Stimulated activated naive B cell treated with anti-CD40 and anti-IgM and Interleukin-4, amounts not matched to agents 10 μg/mL and 1 μg/mL and 100 μg/mL, for 72 hours (primary cell): ENCODE data around the gene RIMBP2.

Experiments used
- ATAC-seq, 2 donors: fragments of 150-1000 bp; cut with Tn5 transposase; replicated peaks; 2 replicates each; pipeline ENCODE4 v1.10.0; 2021; ENCODE audit warnings: moderate library complexity in 1 of 2
- DNase-seq: peaks from one replicate; pipeline ENCODE4 v3.0.0; 2021
- H3K27ac Mint-ChIP-seq: one replicate; pipeline ENCODE4 v1.8.0; 2022; ENCODE audit warnings: mild to moderate bottlenecking, mixed read lengths
- H3K27me3 Mint-ChIP-seq, 2 donors: one replicate each; pipeline ENCODE4 v1.8.0; 2022; ENCODE audit warnings: mixed read lengths in 2 of 2
- H3K36me3 Mint-ChIP-seq, 2 donors: one replicate each; pipeline ENCODE4 v1.8.0; 2022; ENCODE audit warnings: mixed read lengths in 2 of 2, mild to moderate bottlenecking in 1 of 2
- H3K4me1 Mint-ChIP-seq, 2 donors: one replicate each; pipeline ENCODE4 v1.8.0; 2022; ENCODE audit warnings: mixed read lengths in 2 of 2, mild to moderate bottlenecking in 1 of 2
- H3K4me3 Mint-ChIP-seq, 2 donors: one replicate each; pipeline ENCODE4 v1.8.0; 2022; ENCODE audit warnings: mild to moderate bottlenecking in 2 of 2, mixed read lengths in 2 of 2, moderate library complexity in 1 of 2
- H3K9me3 Mint-ChIP-seq, 2 donors: one replicate each; pipeline ENCODE4 v1.8.0; 2022; ENCODE audit warnings: mixed read lengths in 2 of 2, mild to moderate bottlenecking in 1 of 2

Gene RIMBP2

DNA sequence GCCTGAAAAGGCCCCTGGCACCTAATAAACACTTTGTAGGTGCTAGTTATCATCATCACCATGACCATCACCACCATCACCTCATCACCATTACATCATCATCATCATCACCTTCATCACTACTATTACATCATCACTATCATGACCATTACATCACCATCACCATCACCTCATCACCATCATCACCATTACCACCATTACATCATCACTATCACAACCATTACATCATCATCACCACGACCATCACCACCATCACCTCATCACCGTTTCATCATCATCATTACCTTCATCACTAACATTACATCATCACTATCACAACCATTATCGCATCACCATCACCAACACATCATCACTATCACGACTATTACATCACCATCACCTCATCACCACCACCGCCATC, 132.8 kb downstream of the RIMBP2 start:
- no peak for ATAC-seq
- H3K36me3 Mint-ChIP-seq = no peaks in the 10 kb centered on the region
- H3K4me3 Mint-ChIP-seq = no peak overlapping the region
- no peaks in the 10 kb centered on the region for H3K4me1 Mint-ChIP-seq
- DNase-seq = no peak
- H3K27ac Mint-ChIP-seq = no peak overlapping the region
- peaks cover 0 to 10% of the 10 kb centered on the region in 2 donors for H3K27me3 Mint-ChIP-seq
- peaks cover 0 to 5% of the 10 kb centered on the region in 2 donors for H3K9me3 Mint-ChIP-seq

- Mint-ChIP-seq H3K27me3 (peaks cover 0 to 4% of the 10 kb centered on the region in 2 donors), H3K36me3 (no peaks in the 10 kb centered on the region), H3K9me3 (no peaks in the 10 kb centered on the region), H3K4me1 (no peaks in the 10 kb centered on the region), H3K27ac (no peak overlapping the region), H3K4me3 (no peak overlapping the region)
- no peak for ATAC-seq
- DNase-seq = no peak
Measured at GRCh38 chr12:130582286-130582685, 133.8 kb downstream of the RIMBP2 start.

DNA sequence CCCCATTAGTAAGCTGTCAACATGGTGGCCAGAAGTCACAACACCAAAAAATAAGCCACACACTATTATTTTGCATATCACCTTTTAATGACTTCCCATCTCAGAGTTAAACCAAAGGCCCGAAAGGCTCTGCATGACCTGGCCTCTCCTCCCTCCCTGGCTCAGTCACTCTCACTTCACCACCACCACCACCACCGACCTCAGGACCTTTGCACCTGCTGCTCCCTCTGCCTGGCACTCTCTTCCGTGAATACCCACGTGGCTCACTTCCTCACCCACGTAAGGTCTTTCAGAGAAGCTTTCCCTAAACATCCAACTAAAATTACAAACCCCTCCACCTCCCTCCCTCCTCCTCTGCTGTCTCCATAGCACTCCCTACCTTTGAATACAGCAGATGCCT, 134.3 kb downstream of the RIMBP2 start:
- no peak overlapping the region for H3K4me3 Mint-ChIP-seq
- no peaks in the 10 kb centered on the region for H3K4me1 Mint-ChIP-seq
- no peaks in the 10 kb centered on the region for H3K9me3 Mint-ChIP-seq
- no peaks in the 10 kb centered on the region for H3K36me3 Mint-ChIP-seq
- ATAC-seq = no peak
- DNase-seq = no peak
- H3K27me3 Mint-ChIP-seq = peaks cover 0 to 4% of the 10 kb centered on the region in 2 donors
- no peak overlapping the region for H3K27ac Mint-ChIP-seq

DNA sequence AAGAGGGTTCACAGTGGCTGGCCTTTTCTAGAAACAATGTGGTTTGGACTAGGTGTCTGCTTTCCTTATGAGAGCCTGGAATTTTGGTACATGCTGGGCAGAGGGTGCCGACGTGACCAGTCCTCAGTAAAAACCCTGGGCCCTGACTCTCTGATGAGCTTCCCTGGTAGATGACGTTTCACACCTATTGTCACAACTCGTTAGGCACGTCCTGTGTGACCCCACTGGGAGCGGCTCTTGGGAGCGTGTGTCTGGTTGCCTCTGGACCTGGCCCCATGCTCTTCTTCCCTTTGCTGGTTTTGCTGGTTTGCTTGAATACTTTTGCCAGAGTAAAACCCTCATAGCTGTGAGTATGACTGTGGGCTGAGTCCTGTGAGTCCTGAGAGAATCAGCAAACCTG, 136.9 kb downstream of the RIMBP2 start:
- no peaks in the 10 kb centered on the region for H3K4me1 Mint-ChIP-seq
- DNase-seq = no peak
- no peaks in the 10 kb centered on the region for H3K36me3 Mint-ChIP-seq
- no peak overlapping the region for H3K4me3 Mint-ChIP-seq
- ATAC-seq = no peak
- no peak overlapping the region for H3K27ac Mint-ChIP-seq
- H3K27me3 Mint-ChIP-seq = peaks cover 0 to 4% of the 10 kb centered on the region in 2 donors
- peaks cover 0 to 6% of the 10 kb centered on the region in 2 donors for H3K9me3 Mint-ChIP-seq

- Mint-ChIP-seq H3K4me1 (no peaks in the 10 kb centered on the region), H3K27me3 (peaks cover 0 to 4% of the 10 kb centered on the region in 2 donors), H3K27ac (no peak overlapping the region), H3K9me3 (peaks cover 0 to 6% of the 10 kb centered on the region in 2 donors), H3K36me3 (no peaks in the 10 kb centered on the region), H3K4me3 (no peak overlapping the region)
- ATAC-seq (no peak), DNase-seq (no peak)
Measured at GRCh38 chr12:130577351-130577750, 138.7 kb downstream of the RIMBP2 start.

GRCh38 chr12:130576371-130576816, 139.7 kb downstream of the RIMBP2 start:
- H3K36me3 Mint-ChIP-seq = no peaks in the 10 kb centered on the region
- peaks cover 0 to 6% of the 10 kb centered on the region in 2 donors for H3K9me3 Mint-ChIP-seq
- DNase-seq (no peak), ATAC-seq (no peak)
- no peak overlapping the region for H3K27ac Mint-ChIP-seq
- no peaks in the 10 kb centered on the region for H3K4me1 Mint-ChIP-seq
- H3K27me3 Mint-ChIP-seq = peaks cover 0 to 4% of the 10 kb centered on the region in 2 donors
- H3K4me3 Mint-ChIP-seq = no peak overlapping the region

DNA sequence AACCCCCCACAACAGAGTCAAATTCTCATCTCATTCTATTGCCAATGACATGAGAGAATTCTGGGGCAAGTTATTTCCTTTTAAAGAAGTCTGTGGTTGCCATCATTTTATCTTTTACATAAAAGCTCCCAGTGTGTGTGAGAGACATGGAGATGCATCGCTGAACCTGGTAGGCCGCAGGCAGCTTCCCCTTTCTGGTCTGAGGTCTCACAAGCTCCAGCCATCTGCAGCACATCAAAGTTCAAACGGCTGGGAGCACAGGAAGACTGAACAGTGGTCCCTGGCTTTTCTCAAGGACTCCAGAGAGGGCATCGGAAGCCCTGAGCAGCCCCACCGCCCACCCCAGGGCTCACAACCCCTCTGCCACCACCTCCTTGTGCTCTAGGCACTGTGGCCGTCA, 141.7 kb downstream of the RIMBP2 start:
- no peaks in the 10 kb centered on the region for H3K27me3 Mint-ChIP-seq
- H3K9me3 Mint-ChIP-seq = peaks cover 9 to 12% of the 10 kb centered on the region in 2 donors
- peak in 1 of 2 donors; percentile 45 for ATAC-seq
- no peak overlapping the region for H3K4me3 Mint-ChIP-seq
- DNase-seq = no peak
- H3K27ac Mint-ChIP-seq = no peak overlapping the region
- no peaks in the 10 kb centered on the region for H3K4me1 Mint-ChIP-seq
- no peaks in the 10 kb centered on the region for H3K36me3 Mint-ChIP-seq

- ATAC-seq (no peak), DNase-seq (no peak)
- H3K9me3 Mint-ChIP-seq = peaks cover 9 to 12% of the 10 kb centered on the region in 2 donors
- no peaks in the 10 kb centered on the region for H3K27me3 Mint-ChIP-seq
- H3K27ac Mint-ChIP-seq = no peak overlapping the region
- no peak overlapping the region for H3K4me3 Mint-ChIP-seq
- H3K4me1 Mint-ChIP-seq = no peaks in the 10 kb centered on the region
- no peaks in the 10 kb centered on the region for H3K36me3 Mint-ChIP-seq
Measured at GRCh38 chr12:130573766-130574165, 142.3 kb downstream of the RIMBP2 start.

GRCh38 chr12:130573235-130573634, 142.9 kb downstream of the RIMBP2 start:
- no peak for ATAC-seq
- no peaks in the 10 kb centered on the region for H3K36me3 Mint-ChIP-seq
- peaks cover 9 to 12% of the 10 kb centered on the region in 2 donors for H3K9me3 Mint-ChIP-seq
- no peak for DNase-seq
- H3K4me3 Mint-ChIP-seq = no peak overlapping the region
- no peaks in the 10 kb centered on the region for H3K27me3 Mint-ChIP-seq
- no peak overlapping the region for H3K27ac Mint-ChIP-seq
- H3K4me1 Mint-ChIP-seq = no peaks in the 10 kb centered on the region

DNA sequence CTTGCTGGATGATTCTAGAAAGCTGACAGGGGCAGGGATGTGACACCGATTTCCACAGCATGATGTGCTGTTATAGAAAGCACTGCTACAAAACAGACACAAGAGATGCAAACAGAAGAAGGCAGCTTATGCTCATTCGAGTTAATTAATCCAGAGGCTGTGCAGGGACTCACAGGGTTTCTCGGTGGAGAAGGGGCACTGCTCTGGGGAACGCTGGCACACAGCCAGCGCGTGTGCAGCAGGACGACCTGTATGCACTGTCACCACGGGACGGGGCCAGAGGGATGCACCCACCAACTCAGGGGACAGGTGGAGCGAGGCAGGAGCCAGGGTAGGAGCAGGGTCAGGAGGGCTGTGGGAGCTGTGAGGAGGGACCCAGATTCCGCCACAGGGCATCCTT, 143.5 kb downstream of the RIMBP2 start:
- ATAC-seq (no peak), DNase-seq (no peak)
- Mint-ChIP-seq H3K4me1 (no peaks in the 10 kb centered on the region), H3K36me3 (no peaks in the 10 kb centered on the region), H3K27ac (no peak overlapping the region), H3K4me3 (no peak overlapping the region), H3K27me3 (no peaks in the 10 kb centered on the region), H3K9me3 (peaks cover 9 to 12% of the 10 kb centered on the region in 2 donors)

GRCh38 chr12:130571734-130572133, 144.4 kb downstream of the RIMBP2 start:
- ATAC-seq (no peak), DNase-seq (no peak)
- Mint-ChIP-seq H3K4me1 (no peaks in the 10 kb centered on the region), H3K36me3 (no peaks in the 10 kb centered on the region), H3K4me3 (no peak overlapping the region), H3K27ac (no peak overlapping the region), H3K27me3 (peaks cover 0 to 3% of the 10 kb centered on the region in 2 donors), H3K9me3 (peaks cover 11 to 14% of the 10 kb centered on the region in 2 donors)

GRCh38 chr12:130571089-130571488, 145.0 kb downstream of the RIMBP2 start:
- no peaks in the 10 kb centered on the region for H3K4me1 Mint-ChIP-seq
- peaks cover 12 to 14% of the 10 kb centered on the region in 2 donors for H3K9me3 Mint-ChIP-seq
- no peak overlapping the region for H3K27ac Mint-ChIP-seq
- H3K4me3 Mint-ChIP-seq = no peak overlapping the region
- H3K27me3 Mint-ChIP-seq = peaks cover 0 to 3% of the 10 kb centered on the region in 2 donors
- no peaks in the 10 kb centered on the region for H3K36me3 Mint-ChIP-seq
- DNase-seq (no peak), ATAC-seq (peak; percentile 58 to 72)

- H3K4me1 Mint-ChIP-seq = no peaks in the 10 kb centered on the region
- ATAC-seq (no peak), DNase-seq (no peak)
- peaks cover 19% of the 10 kb centered on the region in 2 donors for H3K9me3 Mint-ChIP-seq
- H3K36me3 Mint-ChIP-seq = no peaks in the 10 kb centered on the region
- no peak overlapping the region for H3K27ac Mint-ChIP-seq
- peaks cover 0 to 3% of the 10 kb centered on the region in 2 donors for H3K27me3 Mint-ChIP-seq
- H3K4me3 Mint-ChIP-seq = no peak overlapping the region
Measured at GRCh38 chr12:130569521-130569920, 146.6 kb downstream of the RIMBP2 start.

DNA sequence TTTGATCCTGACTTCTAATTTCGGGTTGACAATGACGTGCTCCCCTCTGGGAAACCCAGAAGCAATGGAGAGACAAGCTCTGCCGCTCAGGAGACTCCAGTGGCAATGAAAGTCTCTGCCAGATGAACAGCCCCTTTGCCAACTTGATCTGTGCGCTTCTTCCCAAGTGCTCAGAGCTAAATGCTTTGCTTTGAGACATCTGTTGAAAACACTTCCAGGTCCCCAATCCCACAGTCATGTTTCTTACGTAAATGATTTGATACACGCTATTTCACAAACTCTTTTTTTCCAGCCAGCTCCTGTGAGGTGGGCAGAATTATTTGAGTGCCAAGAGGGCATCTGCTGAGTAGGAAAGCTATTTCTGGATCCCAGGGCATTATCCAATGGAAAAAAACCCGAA, 147.6 kb downstream of the RIMBP2 start:
- no peak for ATAC-seq

GRCh38 chr12:130568041-130568440, 148.1 kb downstream of the RIMBP2 start:
- no peaks in the 10 kb centered on the region for H3K36me3 Mint-ChIP-seq
- H3K27ac Mint-ChIP-seq = no peak overlapping the region
- H3K27me3 Mint-ChIP-seq = peaks cover 0 to 3% of the 10 kb centered on the region in 2 donors
- ATAC-seq (no peak), DNase-seq (no peak)
- H3K9me3 Mint-ChIP-seq = peaks cover 22 to 25% of the 10 kb centered on the region in 2 donors
- no peak overlapping the region for H3K4me3 Mint-ChIP-seq
- H3K4me1 Mint-ChIP-seq = no peaks in the 10 kb centered on the region

More for the DNA sequence above, 147.6 kb downstream of the RIMBP2 start:
- no peaks in the 10 kb centered on the region for H3K4me1 Mint-ChIP-seq
- no peak overlapping the region for H3K27ac Mint-ChIP-seq
- no peak for DNase-seq
- peaks cover 22 to 25% of the 10 kb centered on the region in 2 donors for H3K9me3 Mint-ChIP-seq
- H3K36me3 Mint-ChIP-seq = no peaks in the 10 kb centered on the region
- no peak overlapping the region for H3K4me3 Mint-ChIP-seq
- H3K27me3 Mint-ChIP-seq = peaks cover 0 to 3% of the 10 kb centered on the region in 2 donors
